ENCODE data around the gene CHCHD6. TPM values are rescaled to one million over a fixed set of nuclear protein-coding genes. Genes with fewer than 3 reads are reported as not detected.

CHCHD6 gene
- total and polyA plus RNA-seq, 2 donors (not counting 3 experiments of a cell fraction or from before 2014, with no cell fraction given), result 8.4 to 10.1 TPM

DNA sequence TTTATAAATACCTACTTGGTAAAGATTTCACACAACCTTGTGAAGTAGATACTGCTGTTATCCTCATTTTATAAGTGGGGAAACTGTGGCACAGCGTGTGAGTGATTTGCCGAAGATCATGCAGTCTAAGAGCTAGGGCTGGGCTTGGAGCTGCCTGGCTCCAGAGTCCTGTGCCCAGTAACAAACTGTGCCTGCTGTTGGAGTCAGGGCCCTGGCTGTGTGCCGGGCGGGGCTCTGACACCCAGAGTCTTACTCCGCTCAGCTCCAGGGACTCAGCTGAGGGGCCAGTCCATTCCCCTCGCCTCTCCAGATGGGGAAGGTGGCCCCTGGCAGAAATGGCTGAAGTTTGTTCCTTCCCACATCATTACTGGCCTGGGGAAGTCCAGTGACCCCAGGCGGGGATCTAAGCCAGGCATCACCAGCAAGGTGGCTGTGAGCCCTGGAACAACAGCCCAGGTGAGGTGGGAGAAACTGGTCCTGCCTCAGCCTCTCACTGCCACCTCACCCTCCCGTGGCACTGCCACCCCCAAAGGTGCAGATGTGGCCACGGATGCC, 261.6 kb downstream of the CHCHD6 start:
- ChIA-PET CTCF (no interaction called here), POLR2A (no interaction called here)
- DNase-seq (ENCODE audit: low read depth, low spot score) (no peak), FAIRE-seq (no peak)
- Histone ChIP-seq H3K4me3 (replicated peaks in 1 of 3; ENCODE audit: insufficient read depth in 1 of 3, low read depth in 1 of 3, low read length in 3 of 3) (no peak overlapping the region), H3K79me2 (ENCODE audit: control insufficient read depth, insufficient read depth, low read length) (no peaks in the 10 kb centered on the region), H2AFZ (ENCODE audit: low read depth, low read length) (no peak overlapping the region), H3K27me3 (ENCODE audit: control insufficient read depth in 2 of 2, insufficient read depth in 2 of 2, low read length in 2 of 2) (peaks cover 4 to 15% of the 10 kb centered on the region in 2 experiments), H3K9ac (replicated peaks; ENCODE audit: extremely low read depth, insufficient read depth, low read length) (no peak overlapping the region), H3K36me3 (ENCODE audit: control insufficient read depth in 2 of 2, extremely low read depth in 1 of 2, insufficient read depth in 2 of 2, low read length in 2 of 2) (no peaks in the 10 kb centered on the region), H3K9me1 (replicated peaks; ENCODE audit: control insufficient read depth, extremely low read depth, insufficient read depth, low read length) (no peaks in the 10 kb centered on the region), H3K4me2 (ENCODE audit: insufficient read depth, low read length) (no peak overlapping the region), H4K20me1 (replicated peaks; ENCODE audit: control insufficient read depth, extremely low read depth, insufficient read depth, low read length) (no peaks in the 10 kb centered on the region), H3K4me1 (ENCODE audit: control insufficient read depth, extremely low read depth, insufficient read depth, low read length) (peaks cover under 1% of the 10 kb centered on the region), H3K9me3 (replicated peaks; ENCODE audit: control insufficient read depth, insufficient read depth, low read length) (no peaks in the 10 kb centered on the region), H3K27ac (ENCODE audit: insufficient read depth, low read depth, low read length) (no peak overlapping the region)
- intact Hi-C loops (cut with micrococcal nuclease) (no loop called here), dilution Hi-C loops (cut with MboI; ENCODE audit: extremely low pct_ligation_motif_present, low sequenced_read_pairs) (no loop called here)
- TF ChIP-seq MYC (IDR thresholded peaks at IDR 0.05; ENCODE audit: low read depth, low read length) (no peak), POLR2A (IDR thresholded peaks at IDR 0.05; ENCODE audit: low read depth, low read length) (no peak), EZH2 (IDR thresholded peaks at IDR 0.05; ENCODE audit: borderline replicate concordance, low read depth, low read length, severe bottlenecking) (no peak), FOS (IDR thresholded peaks at IDR 0.05; ENCODE audit: borderline replicate concordance, insufficient read depth, low read length) (no peak), POLR2AphosphoS5 (IDR thresholded peaks at IDR 0.05; ENCODE audit: insufficient read depth, low read depth, low read length) (no peak), JUN (IDR thresholded peaks at IDR 0.05; ENCODE audit: borderline replicate concordance, insufficient read depth, insufficient read length, low read depth) (no peak), GATA2 (IDR thresholded peaks at IDR 0.05; ENCODE audit: insufficient read depth, insufficient read length, low read depth, low read length) (no peak)
- TF ChIP-seq, protein P1, sequence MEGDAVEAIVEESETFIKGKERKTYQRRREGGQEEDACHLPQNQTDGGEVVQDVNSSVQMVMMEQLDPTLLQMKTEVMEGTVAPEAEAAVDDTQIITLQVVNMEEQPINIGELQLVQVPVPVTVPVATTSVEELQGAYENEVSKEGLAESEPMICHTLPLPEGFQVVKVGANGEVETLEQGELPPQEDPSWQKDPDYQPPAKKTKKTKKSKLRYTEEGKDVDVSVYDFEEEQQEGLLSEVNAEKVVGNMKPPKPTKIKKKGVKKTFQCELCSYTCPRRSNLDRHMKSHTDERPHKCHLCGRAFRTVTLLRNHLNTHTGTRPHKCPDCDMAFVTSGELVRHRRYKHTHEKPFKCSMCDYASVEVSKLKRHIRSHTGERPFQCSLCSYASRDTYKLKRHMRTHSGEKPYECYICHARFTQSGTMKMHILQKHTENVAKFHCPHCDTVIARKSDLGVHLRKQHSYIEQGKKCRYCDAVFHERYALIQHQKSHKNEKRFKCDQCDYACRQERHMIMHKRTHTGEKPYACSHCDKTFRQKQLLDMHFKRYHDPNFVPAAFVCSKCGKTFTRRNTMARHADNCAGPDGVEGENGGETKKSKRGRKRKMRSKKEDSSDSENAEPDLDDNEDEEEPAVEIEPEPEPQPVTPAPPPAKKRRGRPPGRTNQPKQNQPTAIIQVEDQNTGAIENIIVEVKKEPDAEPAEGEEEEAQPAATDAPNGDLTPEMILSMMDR (IDR thresholded peaks at IDR 0.05; ENCODE audit: extremely low read depth in 1 of 2, insufficient read depth in 1 of 2, low read depth in 1 of 2, low read length in 2 of 2), result no peak
- TF ChIP-seq, protein P2, sequence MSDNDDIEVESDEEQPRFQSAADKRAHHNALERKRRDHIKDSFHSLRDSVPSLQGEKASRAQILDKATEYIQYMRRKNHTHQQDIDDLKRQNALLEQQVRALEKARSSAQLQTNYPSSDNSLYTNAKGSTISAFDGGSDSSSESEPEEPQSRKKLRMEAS (IDR thresholded peaks at IDR 0.05; ENCODE audit: insufficient read depth, insufficient read length), result no peak
- BruUV-seq (replicated peaks), result no TSS peak

All from endothelial cell of umbilical vein (primary cell).